Activated CD4-positive, alpha-beta T cell treated with anti-CD3 and anti-CD28 coated beads for 36 hours (primary cell): ENCODE data around the gene PKD1. TPM values are rescaled to one million over a fixed set of nuclear protein-coding genes. Genes with fewer than 3 reads are reported as not detected.

Experiments
- ATAC-seq: fragments of 200-7000 bp; cut with Tn5 transposase; one replicate; pipeline ENCODE4 v1.10.0; 2021; ENCODE audit warnings: mild to moderate bottlenecking, moderate library complexity
- CTCF ChIA-PET: fragments of 350-600 bp; sonication (Branson Sonifier 250); formaldehyde crosslinking; loops from one replicate; lab custom pipeline; 2021; ENCODE audit warnings: antibody characterized with exemption; lab: Charles Lee
- POLR2A ChIA-PET: fragments of 350-600 bp; sonication (Branson Sonifier 250); formaldehyde crosslinking; loops from one replicate; lab custom pipeline; 2021; ENCODE audit warnings: antibody characterized with exemption, inconsistent platforms; lab: Charles Lee
- DNase-seq: peaks from one replicate; pipeline ENCODE4 v3.0.0-alpha.2; 2020
- H3K27ac Mint-ChIP-seq: one replicate; pipeline ENCODE4 v1.8.0; 2021; ENCODE audit warnings: mixed read lengths
- H3K27me3 Mint-ChIP-seq: one replicate; pipeline ENCODE4 v1.8.0; 2021; ENCODE audit warnings: mixed read lengths
- H3K36me3 Mint-ChIP-seq: one replicate; pipeline ENCODE4 v1.8.0; 2021; ENCODE audit warnings: low read depth, mixed read lengths
- H3K4me1 Mint-ChIP-seq: one replicate; pipeline ENCODE4 v1.8.0; 2021; ENCODE audit warnings: mixed read lengths
- H3K4me3 Mint-ChIP-seq: one replicate; pipeline ENCODE4 v1.8.0; 2021; ENCODE audit warnings: mild to moderate bottlenecking, moderate library complexity, mixed read lengths
- H3K9me3 Mint-ChIP-seq: one replicate; pipeline ENCODE4 v1.8.0; 2021; ENCODE audit warnings: low read depth, mixed read lengths
- intact Hi-C, 2 experiments: fragments of 100-400 bp; cut with DNase I in 1 of 2; cut with micrococcal nuclease in 1 of 2; formaldehyde crosslinking; loops; one replicate each; pipeline versions ENCODE4 v1.14.2 to v1.15.1; 2022 to 2024; cut with DNase I, micrococcal nuclease
- total RNA-seq, 2 experiments: library from RNA; stranded (reverse); gene quantifications; one replicate each; pipeline ENCODE4 v1.2.3, GENCODE V29; 2021

PKD1 gene
- total RNA-seq, 2 experiments from 2014 or later = 64.3 to 71.2 TPM

DNA sequence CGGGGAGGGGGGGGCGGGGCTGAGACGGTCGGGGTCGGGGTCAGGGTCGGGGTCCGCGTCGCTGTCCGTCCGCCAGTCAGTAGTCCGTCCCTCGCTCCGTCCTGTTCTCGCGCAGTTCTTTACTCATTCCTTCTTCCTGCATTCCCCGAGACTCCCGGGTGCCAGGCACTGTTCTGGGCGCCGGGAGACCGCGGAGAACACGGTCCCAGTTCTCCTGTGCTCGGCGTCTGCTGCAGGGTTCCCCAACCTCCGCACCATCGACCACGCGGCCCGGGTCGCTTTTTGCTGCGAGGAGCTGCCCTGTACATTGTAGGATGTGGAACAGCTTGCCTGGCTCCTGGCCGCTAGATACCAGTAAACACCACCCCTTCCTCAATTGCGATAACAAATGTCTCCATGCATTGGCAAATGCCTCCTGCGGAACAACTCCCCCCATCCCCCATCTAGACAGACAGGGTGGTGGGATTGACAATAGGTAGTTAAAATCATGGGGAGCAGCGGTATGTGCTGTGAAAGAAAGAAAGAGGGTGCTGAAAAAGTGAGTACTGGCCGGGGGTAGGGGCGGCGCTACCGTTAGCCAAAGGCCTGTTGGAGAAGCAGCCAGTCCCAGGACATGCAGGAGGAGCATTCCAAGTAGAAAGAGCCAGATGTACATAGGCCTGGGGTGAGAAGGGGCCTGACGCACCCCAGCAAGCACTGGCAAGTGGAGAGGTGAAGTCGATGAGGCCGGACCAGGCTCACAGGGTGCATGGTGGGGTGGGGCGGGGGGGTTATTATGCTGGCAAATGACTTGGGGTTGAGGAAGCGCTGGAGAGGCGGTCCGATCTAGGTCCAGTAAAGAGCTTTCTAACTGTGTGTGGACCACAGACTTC lies 20.5 kb upstream of the PKD1 start:
- peaks cover 46% of the 10 kb centered on the region for H3K36me3 Mint-ChIP-seq
- peak overlapping the region; percentile 89 for H3K4me3 Mint-ChIP-seq
- POLR2A ChIA-PET = interaction anchor here (0.5 to 1.6 kb wide), 38 partner anchors 10 to 850 kb away, joined by 3 to 19 read pairs (median 4); partner anchors contain the start of genes AMDHD2, ECI1, KCTD5 and MSRB1
- DNase-seq = peak; percentile 34
- intact Hi-C loops = loop anchor here (1.0 to 5.0 kb wide), 24 partner anchors 20 to 736 kb away; partner anchors contain the start of genes E4F1 (in 2 of the 2), MLST8 (in 2 of the 2), CCNF (in 1 of the 2) and CRAMP1 (in 1 of the 2)
- H3K27me3 Mint-ChIP-seq = no peaks in the 10 kb centered on the region
- H3K27ac Mint-ChIP-seq = peak overlapping the region; percentile 94
- H3K9me3 Mint-ChIP-seq = no peaks in the 10 kb centered on the region
- CTCF ChIA-PET = interaction anchor here (0.6 to 1.8 kb wide), 9 partner anchors 9 to 374 kb away, joined by 3 to 20 read pairs (median 7); partner anchors contain the start of genes NTHL1, NUBP2, SPSB3 and TSC2
- peaks cover 27% of the 10 kb centered on the region for H3K4me1 Mint-ChIP-seq
- ATAC-seq = no peak

DNA sequence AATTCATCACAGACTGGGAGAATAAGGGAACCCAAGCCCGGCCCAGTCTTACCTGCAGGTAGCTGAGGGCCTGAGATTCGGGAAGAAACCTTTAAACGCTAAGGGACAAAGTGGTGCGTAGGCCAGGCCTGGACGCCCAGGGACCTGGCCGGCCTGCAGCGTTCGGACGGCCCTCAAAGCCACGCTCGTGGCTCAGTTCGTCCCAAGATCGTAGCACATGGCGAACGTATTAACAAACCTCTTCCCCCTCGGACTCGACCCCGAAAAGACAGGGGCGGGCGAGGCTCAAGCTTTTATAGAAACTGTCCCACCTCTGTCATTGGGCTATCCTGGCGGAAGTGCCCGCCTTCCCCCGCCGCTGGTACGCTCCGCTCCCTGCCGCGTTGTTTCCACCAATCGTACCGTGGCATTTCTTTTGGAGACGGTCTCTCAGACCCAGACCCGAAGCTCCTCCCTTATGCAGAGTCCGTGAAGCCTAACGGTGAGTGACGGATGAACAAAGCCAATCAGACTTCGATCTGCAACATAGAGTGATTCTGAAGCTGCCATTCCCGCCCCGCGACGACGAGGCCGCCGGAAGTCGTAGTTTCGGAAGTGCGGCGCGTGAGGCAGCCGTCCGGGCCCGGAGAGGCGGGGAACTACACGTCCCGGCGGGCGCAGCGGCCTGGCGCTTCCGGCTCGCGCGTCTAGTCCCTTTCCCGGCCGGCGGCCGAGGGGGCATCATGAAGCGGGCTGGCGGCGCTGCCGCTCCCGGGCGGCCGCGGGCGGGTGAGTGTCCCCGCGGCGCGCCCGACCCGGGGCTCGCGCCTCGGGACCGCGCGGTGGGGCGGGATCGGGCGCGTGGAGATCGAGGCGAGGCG lies 19.6 kb upstream of the PKD1 start, which contains the start of gene TRAF7:
TRAF7 (plus strand) TSS at position 692 of the 860 bp plus-strand sequence. CDS start 8,139 bp downstream, outside the sequence.
- DNase-seq (peak; percentile 98), ATAC-seq (peak; percentile 95)
- Mint-ChIP-seq H3K9me3 (no peaks in the 10 kb centered on the region), H3K36me3 (peaks cover 48% of the 10 kb centered on the region), H3K4me3 (peak within 1 kb of the TSS; percentile 89), H3K27me3 (no peaks in the 10 kb centered on the region), H3K4me1 (peaks cover 31% of the 10 kb centered on the region), H3K27ac (peak within 1 kb of the TSS; percentile 94)
- intact Hi-C loops = loop anchor here (1.0 to 5.0 kb wide), 24 partner anchors 19 to 735 kb away; partner anchors contain the start of genes E4F1 (in 2 of the 2), MLST8 (in 2 of the 2), CCNF (in 1 of the 2) and CRAMP1 (in 1 of the 2)
- POLR2A ChIA-PET = interaction anchor here (0.6 to 1.6 kb wide), 42 partner anchors 9 to 850 kb away, joined by 3 to 19 read pairs (median 5); partner anchors contain the start of genes AMDHD2, ECI1, HAGH and KCTD5
- CTCF ChIA-PET = interaction anchor here (0.6 to 1.8 kb wide), 13 partner anchors 9 to 1949 kb away, joined by 3 to 20 read pairs (median 5); partner anchors contain the start of genes NTHL1, NUBP2, SPSB3 and TSC2

- no peak for ATAC-seq
- CTCF ChIA-PET = interaction anchor here (0.7 to 1.8 kb wide), 9 partner anchors 8 to 599 kb away, joined by 3 to 20 read pairs (median 6); partner anchors contain the start of genes NUBP2, SPSB3 and TSC2
Measured at GRCh38 chr16:2154533-2155090, 18.9 kb upstream of the PKD1 start.

GRCh38 chr16:2152695-2153506 lies 17.2 kb upstream of the PKD1 start:
- H3K27ac Mint-ChIP-seq = peak overlapping the region; percentile 91
- H3K27me3 Mint-ChIP-seq = no peaks in the 10 kb centered on the region
- H3K4me1 Mint-ChIP-seq = peaks cover 28% of the 10 kb centered on the region
- peaks cover 48% of the 10 kb centered on the region for H3K36me3 Mint-ChIP-seq
- intact Hi-C loops = loop anchor here (1.0 to 5.0 kb wide), 2 partner anchors 99 to 130 kb away; partner anchors contain the start of gene ECI1 (in 1 of the 2)
- peak overlapping the region; percentile 89 for H3K4me3 Mint-ChIP-seq
- ATAC-seq = no peak
- no peaks in the 10 kb centered on the region for H3K9me3 Mint-ChIP-seq
- ChIA-PET CTCF (interaction anchor here (3.2 kb wide), 1 partner anchor 13 kb away, joined by 17 read pairs; no protein-coding TSS in a partner anchor), POLR2A (interaction anchor here (0.6 to 1.0 kb wide), 4 partner anchors 17 to 196 kb away, joined by 3 to 5 read pairs (median 3); partner anchors contain the start of genes PKD1 and RPS2)
- peak; percentile 46 for DNase-seq

More at GRCh38 chr16:2154533-2155090, 18.9 kb upstream of the PKD1 start:
- intact Hi-C loops = loop anchor here (1.0 to 5.0 kb wide), 25 partner anchors 18 to 734 kb away; partner anchors contain the start of genes E4F1 (in 2 of the 2), ECI1 (in 2 of the 2), MLST8 (in 2 of the 2) and CCNF (in 1 of the 2)
- H3K4me3 Mint-ChIP-seq = peak overlapping the region; percentile 89
- POLR2A ChIA-PET = interaction anchor here (0.7 to 1.6 kb wide), 26 partner anchors 8 to 372 kb away, joined by 3 to 19 read pairs (median 5); partner anchors contain the start of genes AMDHD2, HAGH, MSRB1 and NDUFB10
- peak overlapping the region; percentile 91 for H3K27ac Mint-ChIP-seq
- H3K36me3 Mint-ChIP-seq = peaks cover 48% of the 10 kb centered on the region
- peak; percentile 36 for DNase-seq
- H3K27me3 Mint-ChIP-seq = no peaks in the 10 kb centered on the region
- H3K4me1 Mint-ChIP-seq = peaks cover 36% of the 10 kb centered on the region
- no peaks in the 10 kb centered on the region for H3K9me3 Mint-ChIP-seq

DNA sequence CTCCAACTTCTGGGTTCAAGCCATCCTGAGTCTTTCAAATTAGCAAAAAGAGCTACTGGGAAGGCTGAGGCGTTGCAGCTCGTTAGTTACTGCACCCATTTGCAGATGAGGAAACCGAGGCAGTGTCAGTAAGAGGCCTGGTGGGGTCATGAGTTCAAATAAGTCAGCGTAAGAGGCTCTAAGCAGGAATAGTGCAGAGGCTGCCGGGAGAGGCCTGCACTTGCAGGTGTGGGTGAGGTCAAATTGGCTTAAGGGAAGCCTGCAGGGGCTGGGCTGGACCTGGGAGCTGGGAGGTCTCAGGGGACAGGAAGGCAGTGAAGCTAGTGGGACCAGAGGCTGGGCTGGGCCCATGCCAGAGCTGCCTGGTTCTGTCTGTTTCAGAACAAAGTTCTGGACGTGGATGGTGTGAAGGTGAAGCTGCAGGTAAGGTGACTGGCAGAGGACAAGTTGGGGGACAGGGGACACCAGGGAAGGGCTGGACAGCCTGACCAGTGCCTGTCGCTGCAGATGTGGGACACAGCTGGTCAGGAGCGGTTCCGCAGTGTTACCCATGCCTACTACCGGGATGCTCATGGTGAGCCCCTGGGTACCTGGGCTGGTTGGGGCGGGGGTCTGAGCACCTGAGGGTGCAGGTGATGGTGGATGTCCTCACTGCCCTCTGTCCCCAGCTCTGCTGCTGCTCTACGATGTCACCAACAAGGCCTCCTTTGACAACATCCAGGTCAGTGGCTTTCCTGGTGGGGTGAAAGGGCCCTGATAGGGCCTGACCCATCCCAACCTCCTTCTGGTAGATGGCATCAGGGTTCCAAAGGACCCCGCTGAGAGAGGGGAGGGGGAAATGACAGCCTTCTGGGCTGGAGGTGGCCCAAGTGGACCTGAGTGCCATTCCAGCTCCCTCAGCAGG lies 15.7 kb upstream of the PKD1 start:
- Mint-ChIP-seq H3K9me3 (no peaks in the 10 kb centered on the region), H3K27me3 (no peaks in the 10 kb centered on the region), H3K27ac (peak overlapping the region; percentile 60), H3K4me3 (peak overlapping the region; percentile 89), H3K4me1 (peaks cover 18% of the 10 kb centered on the region), H3K36me3 (peaks cover 48% of the 10 kb centered on the region)
- no peak for DNase-seq
- ChIA-PET CTCF (interaction anchor here (0.6 to 3.2 kb wide), 4 partner anchors 11 to 809 kb away, joined by 3 to 17 read pairs (median 4); no protein-coding TSS in a partner anchor), POLR2A (interaction anchor here (0.7 to 1.0 kb wide), 2 partner anchors 11 to 127 kb away, joined by 3 to 4 read pairs; no protein-coding TSS in a partner anchor)
- intact Hi-C loops = loop anchor here in 1 of 2 experiments (5.0 kb wide), 1 partner anchor 101 kb away; the partner anchor contains the start of gene ECI1
- ATAC-seq = no peak

GRCh38 chr16:2150418-2151187 lies 14.9 kb upstream of the PKD1 start:
- intact Hi-C loops = loop anchor here in 1 of 2 experiments (5.0 kb wide), 1 partner anchor 102 kb away; the partner anchor contains the start of gene ECI1
- CTCF ChIA-PET = interaction anchor here (0.7 to 3.2 kb wide), 3 partner anchors 10 to 810 kb away, joined by 3 to 17 read pairs (median 4); no protein-coding TSS in a partner anchor
- ATAC-seq = no peak
- Mint-ChIP-seq H3K9me3 (no peaks in the 10 kb centered on the region), H3K27ac (no peak overlapping the region), H3K4me3 (peak overlapping the region; percentile 59), H3K36me3 (peaks cover 46% of the 10 kb centered on the region), H3K27me3 (no peaks in the 10 kb centered on the region), H3K4me1 (peaks cover 15% of the 10 kb centered on the region)
- DNase-seq = peak; percentile 27
- POLR2A ChIA-PET = interaction anchor here (1.0 kb wide), 1 partner anchor 10 kb away, joined by 3 read pairs; no protein-coding TSS in a partner anchor

DNA sequence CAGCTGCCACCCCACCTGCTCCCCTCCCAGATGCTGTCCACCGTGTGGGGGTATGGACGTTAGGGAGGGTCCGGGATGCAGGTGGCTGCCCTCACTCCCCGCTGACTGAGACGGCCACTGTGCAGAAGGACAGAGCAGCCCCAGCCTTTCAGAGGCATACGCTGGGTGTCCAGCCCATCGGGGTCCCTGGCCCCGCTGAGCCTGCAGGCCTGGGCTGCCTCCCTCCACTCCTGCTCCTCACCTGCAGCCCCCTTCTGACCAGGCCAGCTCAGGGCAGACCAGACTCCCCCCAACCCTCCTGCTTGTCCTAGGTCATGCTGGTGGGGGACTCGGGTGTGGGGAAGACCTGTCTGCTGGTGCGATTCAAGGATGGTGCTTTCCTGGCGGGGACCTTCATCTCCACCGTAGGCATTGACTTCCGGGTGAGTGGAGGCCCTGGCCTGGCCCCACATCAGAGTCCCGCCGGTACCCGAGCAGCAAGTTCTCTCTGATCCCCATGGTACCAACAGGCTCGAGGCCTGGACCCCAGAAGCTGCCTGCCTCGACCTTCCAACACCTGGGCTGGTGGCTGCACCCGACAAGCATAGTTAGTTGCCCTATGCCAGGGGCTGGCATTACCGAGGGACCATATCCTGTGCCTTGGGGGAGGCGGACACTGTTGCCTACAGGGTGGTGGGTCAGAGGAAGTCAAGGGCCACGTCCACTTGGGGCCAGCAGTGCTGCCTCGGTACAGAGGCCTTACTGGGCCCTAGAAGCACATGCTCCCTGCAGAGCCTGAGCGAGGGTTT lies 14.1 kb upstream of the PKD1 start:
- Mint-ChIP-seq H3K27me3 (no peaks in the 10 kb centered on the region), H3K4me3 (peak overlapping the region; percentile 15), H3K36me3 (peaks cover 39% of the 10 kb centered on the region), H3K9me3 (no peaks in the 10 kb centered on the region), H3K27ac (no peak overlapping the region), H3K4me1 (peaks cover 15% of the 10 kb centered on the region)
- CTCF ChIA-PET = interaction anchor here (0.6 kb wide), 1 partner anchor 205 kb away, joined by 3 read pairs; no protein-coding TSS in a partner anchor
- peak; percentile 23 for DNase-seq
- intact Hi-C loops = loop anchor here in 1 of 2 experiments (5.0 to 10.0 kb wide), 2 partner anchors 102 to 285 kb away; partner anchors contain the start of gene ECI1
- POLR2A ChIA-PET = no interaction called here
- ATAC-seq = no peak
